Activated CD4-positive, CD25-positive, alpha-beta regulatory T cell treated with anti-CD3 and anti-CD28 coated beads, Interleukin-2, amount 50 U/mL, for 24 hours (primary cell): ENCODE results near the gene OR51E2.
"Not testable (repeated sequence)": the region's sequence is repeated elsewhere in the genome, so short reads cannot be mapped to it uniquely, and the experiment has no call there.

Experiments
- ATAC-seq, 2 donors: fragments of 150-1000 bp; cut with Tn5 transposase; one replicate each; pipeline ENCODE4 v1.10.0; 2021; ENCODE audit warnings: mild to moderate bottlenecking in 1 of 2, moderate library complexity in 1 of 2

Gene OR51E2

DNA sequence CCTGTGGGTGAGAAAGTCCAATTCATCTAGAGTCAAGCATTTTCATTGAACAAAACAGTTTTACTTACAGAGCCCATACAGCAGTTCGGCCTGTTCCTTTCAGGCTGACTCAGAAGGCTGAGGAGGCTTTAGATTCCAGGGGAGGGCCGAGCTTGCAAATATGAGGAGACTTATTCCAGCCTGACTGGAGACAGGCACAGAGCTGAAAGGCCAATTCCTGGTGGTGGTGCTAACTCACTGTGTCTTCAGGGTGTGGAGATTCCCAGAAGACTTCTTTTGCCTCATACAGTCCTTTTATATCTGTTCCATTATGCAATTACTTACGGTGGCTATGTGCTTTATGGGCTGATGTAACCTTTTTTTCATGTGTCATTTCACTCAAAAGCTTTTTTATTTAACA, at the start of gene OR51E2:
Gene OR51E2, minus strand, starts transcription at position 269 of the 400 bp plus-strand sequence. CDS start 15,142 bp downstream, outside the sequence.
- ATAC-seq, result no peak

GRCh38 chr11:4740735-4741134, 43.1 kb upstream of the OR51E2 start:
- no peak for ATAC-seq

DNA sequence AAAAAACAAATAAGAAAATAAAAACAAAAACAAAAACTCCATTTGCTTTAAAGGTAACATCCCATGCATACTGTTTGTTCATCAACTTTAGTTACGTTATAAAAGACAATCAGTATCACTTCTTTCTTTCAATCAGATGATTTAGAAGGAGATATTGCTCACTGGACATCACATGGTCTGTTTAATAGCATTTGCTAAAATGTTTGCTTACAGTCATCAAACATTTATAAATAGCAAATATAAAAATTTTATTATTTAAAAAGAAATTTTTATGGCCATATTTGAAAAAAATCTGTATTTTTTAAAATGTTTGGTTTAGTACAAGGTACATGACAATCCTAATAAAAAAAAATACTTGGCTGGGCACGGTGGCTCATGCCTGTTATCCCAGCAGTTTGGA, 29.5 kb upstream of the OR51E2 start:
- ATAC-seq, result no peak

- not testable (repeated sequence) for ATAC-seq
These were observed 25.2 kb upstream of the OR51E2 start for GRCh38 chr11:4722616-4723534.

DNA sequence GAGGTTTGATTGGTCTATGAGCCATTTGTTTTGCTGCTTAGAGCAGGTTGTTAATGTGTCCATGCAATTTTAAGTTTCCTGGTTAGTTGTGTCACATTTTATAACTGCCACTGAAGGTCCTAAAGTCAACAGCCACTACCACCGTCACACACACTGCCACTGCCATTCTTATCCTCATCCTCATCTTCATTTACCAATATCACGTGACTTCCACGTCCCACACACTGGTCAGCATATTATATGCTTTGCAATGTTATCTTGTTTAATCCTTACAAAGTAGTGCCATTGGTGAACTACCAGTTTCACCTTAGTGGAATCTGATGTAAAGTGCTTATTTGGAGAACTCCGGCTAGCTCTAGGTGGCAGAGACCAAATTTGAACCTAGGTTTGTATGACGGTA, 16.6 kb upstream of the OR51E2 start:
- ATAC-seq, result no peak

DNA sequence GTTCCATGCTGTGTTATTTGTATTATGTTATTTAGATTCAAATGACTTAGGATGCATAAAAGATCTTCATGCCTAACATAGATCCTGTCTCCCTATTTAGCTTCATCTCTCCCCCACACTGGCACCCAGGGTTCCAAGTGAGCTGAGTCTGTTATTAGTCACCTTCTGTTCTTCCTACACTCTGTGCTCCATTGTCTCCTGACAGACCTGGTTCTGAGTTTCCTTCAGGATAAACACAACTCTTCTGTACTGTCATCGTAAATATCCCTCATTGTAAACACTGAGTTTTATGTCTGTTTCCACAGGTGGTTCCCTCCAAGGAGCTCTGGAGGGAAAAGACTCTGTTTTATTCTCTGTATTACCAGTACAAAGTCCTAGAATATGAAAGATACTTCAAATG, 15.6 kb upstream of the OR51E2 start:
- ATAC-seq, result no peak

DNA sequence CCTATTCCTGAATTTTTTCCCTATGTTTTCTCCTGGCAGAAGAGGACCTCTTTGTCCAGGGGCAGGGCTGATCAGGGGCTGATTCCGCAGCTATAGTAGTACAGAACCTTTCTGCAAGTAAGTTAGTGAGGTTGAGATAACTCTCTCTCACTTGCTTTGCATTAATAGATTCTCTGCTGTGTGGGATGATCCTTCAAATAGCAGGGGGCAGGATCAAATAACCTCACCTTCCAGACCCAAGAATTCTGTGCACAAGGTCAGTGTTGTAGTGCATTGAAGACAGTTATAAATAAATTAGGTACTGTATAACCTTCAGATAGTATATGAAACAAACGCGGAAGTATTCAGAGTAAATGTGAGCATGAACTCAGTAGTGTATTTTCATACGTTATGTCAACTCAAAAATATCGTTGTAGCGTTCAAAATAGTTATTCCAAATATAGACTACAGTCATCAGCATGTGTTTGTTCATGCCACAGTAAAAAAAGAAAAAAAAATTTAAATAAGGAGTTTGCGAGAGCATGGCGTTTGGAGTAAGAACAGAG, 7.2 kb upstream of the OR51E2 start:
- no peak for ATAC-seq

DNA sequence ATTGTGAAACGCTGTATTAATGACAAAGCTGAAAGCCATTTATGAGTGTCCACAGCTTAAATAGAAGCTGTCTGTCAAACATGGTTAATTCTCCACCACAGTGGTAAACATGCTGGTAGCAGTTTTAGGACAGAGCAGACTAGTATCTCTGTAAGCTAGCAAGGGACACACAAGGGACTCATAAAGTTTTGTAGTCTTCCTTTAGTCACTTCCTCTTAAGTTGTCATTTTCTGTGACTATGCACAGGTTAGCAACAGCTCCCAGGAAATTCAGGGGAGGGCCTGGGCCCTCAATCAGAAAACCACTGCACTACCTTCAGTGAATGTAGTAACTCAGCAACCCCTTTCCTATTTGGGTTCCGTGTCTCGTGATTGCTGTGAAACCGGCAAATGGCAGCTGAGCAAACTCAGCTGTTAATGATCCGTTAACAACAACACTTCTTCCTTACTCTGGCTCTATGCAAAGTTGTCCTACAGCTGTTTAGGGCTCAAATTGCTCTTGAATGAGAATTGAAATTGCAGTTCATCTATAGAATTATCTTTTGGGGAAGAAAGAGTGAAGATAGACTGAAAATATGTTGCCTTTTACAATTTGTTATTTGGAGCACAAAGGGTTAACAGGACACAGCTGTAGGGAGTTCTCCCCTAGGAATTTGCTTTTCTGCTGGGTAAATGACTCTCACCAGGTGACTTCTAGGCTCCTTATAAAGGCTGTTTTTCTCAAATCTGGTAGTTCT, 6.6 kb upstream of the OR51E2 start, which contains the start of gene MMP26:
Gene MMP26, plus strand, starts transcription at position 731 of the 736 bp plus-strand sequence.
- ATAC-seq, result no peak

GRCh38 chr11:4700436-4700820, 2.8 kb upstream of the OR51E2 start:
- no peak for ATAC-seq

DNA sequence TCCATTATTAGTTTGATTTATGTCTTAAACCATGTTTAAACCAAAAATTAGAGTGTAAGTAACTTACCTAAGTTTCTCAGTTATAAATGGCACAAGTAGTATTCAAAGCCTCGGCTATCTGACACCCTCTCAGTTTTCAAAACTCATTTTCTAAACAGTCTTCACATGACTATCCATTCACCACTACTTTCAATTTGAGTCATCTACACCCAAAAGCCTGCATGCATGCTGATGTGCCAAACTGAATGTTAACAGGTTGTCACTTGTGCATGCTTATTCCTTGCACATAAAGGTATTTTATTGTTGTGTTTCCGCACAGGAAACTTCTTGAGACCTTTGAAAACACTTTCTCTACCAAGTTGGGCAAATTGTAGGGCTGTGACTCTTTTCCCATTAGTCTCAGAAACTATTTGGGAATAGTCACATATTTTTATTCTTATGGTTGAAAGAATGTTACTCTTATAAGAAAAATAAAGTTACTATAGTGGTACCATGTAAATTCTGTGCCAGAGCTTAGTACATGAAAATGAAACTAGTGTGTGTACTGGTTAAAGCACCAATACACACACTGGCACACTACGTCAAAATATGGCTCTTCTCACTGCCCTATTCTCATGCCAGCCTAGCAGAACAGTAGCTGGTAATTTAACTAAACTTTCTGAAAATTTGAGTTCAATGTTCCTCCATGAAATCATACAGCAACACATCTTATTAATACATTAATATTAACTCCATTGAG, 2.2 kb upstream of the OR51E2 start:
- ATAC-seq, result no peak

GRCh38 chr11:4695442-4695841, 2.2 kb downstream of the OR51E2 start:
- ATAC-seq, result no peak

- no peak for ATAC-seq
These were observed 12.9 kb downstream of the OR51E2 start for GRCh38 chr11:4684631-4685285.

DNA sequence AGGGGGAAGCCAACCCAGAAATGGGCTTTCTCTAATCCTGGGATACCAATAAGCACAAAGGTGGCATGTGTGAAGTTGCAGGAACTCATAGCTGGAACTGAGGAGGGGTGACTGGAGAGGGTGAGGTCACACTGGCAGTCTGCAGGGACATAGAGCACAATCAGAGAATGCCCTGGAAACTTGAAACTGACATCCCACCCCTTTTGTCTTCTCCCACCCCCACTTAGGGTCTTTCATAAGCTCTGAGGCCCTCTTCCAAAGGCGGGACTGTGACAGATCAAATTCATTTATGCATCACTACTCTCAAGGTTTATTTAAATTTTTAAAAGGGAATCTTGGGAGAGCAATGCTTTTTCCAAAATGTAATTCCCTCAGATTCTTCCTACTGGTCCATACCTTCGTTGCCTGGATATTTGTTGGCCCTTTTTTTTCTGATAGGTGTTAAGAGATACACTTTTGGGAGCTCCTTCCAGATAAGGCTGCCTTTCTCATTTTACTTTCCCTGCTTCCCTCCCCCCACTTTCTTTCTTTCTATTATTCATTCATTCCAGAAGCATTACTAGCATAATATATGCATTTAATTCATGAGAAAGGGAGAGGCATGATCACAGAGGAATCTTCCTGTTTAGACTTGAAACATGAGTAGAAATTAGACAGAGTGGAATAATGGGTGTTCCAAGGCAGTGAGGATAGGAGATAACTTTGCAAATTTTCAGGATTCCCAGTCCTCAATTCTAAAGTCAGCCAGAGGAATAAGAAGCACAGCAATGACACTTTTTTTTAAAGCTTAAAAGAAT, 14.8 kb downstream of the OR51E2 start:
- ATAC-seq, result no peak

- no peak for ATAC-seq
These were observed 17.3 kb downstream of the OR51E2 start for GRCh38 chr11:4680341-4680740.

DNA sequence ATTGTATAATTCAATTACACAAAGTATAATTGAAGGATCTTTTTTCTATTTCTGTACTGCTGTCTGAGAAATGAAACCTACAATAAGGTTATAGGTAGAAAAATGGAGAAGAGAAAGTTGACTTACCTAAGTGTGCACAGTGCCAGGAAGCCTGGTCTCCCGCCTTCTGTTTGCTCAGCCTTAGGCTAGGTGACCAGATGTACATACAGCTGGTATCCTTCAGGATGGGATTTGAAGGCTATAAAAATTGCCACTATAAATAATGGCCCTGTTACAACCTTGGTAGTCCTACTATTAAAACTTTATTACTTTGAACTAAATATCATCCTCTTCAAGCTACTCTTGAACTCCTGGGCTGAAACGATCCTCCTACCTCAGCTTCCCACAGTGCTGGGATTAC, 19.7 kb downstream of the OR51E2 start:
- ATAC-seq, result no peak

- ATAC-seq, result no peak
These were observed 23.9 kb downstream of the OR51E2 start for GRCh38 chr11:4673781-4674180.

GRCh38 chr11:4672470-4672869, 25.2 kb downstream of the OR51E2 start:
- ATAC-seq, result no peak

GRCh38 chr11:4671741-4672140, 25.9 kb downstream of the OR51E2 start:
- ATAC-seq, result no peak

DNA sequence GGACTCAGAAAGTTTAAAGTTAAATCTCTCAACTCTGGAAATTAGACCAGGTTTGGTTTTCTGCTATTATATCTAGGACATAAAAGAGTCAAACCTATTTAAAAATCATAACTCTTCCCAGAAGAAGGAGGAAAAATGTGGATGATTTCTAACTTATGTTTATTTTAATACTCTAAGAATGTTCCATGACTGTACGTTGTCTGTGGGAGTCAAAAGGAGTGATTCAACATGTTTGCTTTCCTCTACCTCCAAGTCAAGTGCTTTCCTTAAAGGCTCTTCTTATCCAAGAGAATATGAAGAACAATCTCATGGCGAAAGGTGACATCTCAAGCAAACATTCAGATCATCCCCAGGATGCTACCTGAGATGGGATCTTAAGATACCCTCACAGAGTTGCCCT, 32.2 kb downstream of the OR51E2 start:
- no peak for ATAC-seq

DNA sequence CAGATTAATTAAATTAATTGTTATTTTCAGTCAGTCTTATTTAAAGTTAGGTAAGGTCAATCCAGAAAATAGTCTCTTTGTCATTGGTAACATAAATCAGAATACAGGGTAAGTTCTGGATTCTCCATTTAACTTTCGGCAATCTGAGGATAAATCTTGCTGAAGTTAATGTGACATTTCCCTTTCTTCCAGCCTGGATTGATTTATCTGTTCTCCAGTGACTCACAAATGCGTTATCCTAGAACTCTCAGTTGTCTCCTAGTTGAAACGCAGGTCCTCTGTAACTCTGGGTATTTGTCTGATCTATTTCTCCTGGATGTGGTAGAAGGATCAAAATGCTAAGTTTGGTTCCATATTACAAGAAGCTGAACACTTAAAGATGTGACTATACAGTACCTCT, 32.9 kb downstream of the OR51E2 start:
- no peak for ATAC-seq

DNA sequence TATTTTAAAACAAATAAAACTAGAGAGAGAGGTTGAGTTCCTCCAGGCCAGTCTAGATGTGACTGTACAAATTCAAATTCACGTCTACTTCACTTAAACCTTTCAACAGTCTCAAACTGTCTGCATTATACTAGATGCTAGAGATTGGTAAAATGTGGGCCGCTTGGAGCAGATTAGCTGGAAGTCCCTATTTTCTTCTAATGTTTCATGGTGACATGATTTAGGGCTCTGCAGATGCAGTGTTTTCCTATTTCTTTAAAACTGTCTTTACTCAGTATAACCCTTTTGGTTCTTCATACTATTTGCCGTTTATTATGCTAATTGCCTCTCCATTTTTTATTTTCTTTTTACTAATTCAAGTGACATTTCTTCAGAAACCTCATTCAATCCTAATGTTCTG, 33.5 kb downstream of the OR51E2 start:
- ATAC-seq, result no peak
